Liver (tissue), 9 donors: ENCODE measurements around the gene NCF4. TPM values are rescaled to one million over a fixed set of nuclear protein-coding genes. Genes with fewer than 3 reads are reported as not detected.

Experiments
- DNase-seq: peaks from one replicate; pipeline ENCODE4 v3.0.0-alpha.2; 2017; ENCODE audit warnings: low spot score
- H3K27ac ChIP-seq, 2 donors: one replicate each; pipeline ENCODE4 v1.7.0; 2013; ENCODE audit warnings: inconsistent platforms in 2 of 2, low read length in 2 of 2, control low read depth in 1 of 2, low read depth in 1 of 2, mild to moderate bottlenecking in 1 of 2
- H3K27me3 ChIP-seq, 4 donors: one replicate each; pipeline versions ENCODE4 v1.6.1 to v1.7.0; 2013; ENCODE audit warnings: low read length in 3 of 4, inconsistent platforms in 1 of 4, mild to moderate bottlenecking in 1 of 4, moderate library complexity in 1 of 4; ENCODE audit not compliant: control insufficient read depth in 4 of 4, insufficient read depth in 4 of 4
- H3K36me3 ChIP-seq, 4 donors: one replicate each; pipeline versions ENCODE4 v1.6.1 to v1.7.0; 2013; ENCODE audit warnings: low read length in 3 of 4, mild to moderate bottlenecking in 3 of 4, low read depth in 1 of 4, moderate library complexity in 1 of 4; ENCODE audit not compliant: control insufficient read depth in 4 of 4, insufficient read depth in 3 of 4
- H3K4me1 ChIP-seq, 4 donors: one replicate each; pipeline versions ENCODE4 v1.6.1 to v1.7.0; 2013; ENCODE audit warnings: low read length in 3 of 4, mild to moderate bottlenecking in 3 of 4, moderate library complexity in 1 of 4; ENCODE audit not compliant: control insufficient read depth in 4 of 4, insufficient read depth in 4 of 4
- H3K4me3 ChIP-seq, 3 donors: one replicate each; pipeline versions ENCODE4 v1.6.1 to v1.7.0; 2013; ENCODE audit warnings: low read length in 3 of 3, control low read depth in 1 of 3, low read depth in 1 of 3, mild to moderate bottlenecking in 1 of 3
- H3K9ac ChIP-seq, 2 donors: one replicate each; pipeline ENCODE4 v1.7.0; 2013; ENCODE audit warnings: low read length in 2 of 2, mild to moderate bottlenecking in 2 of 2, moderate library complexity in 2 of 2, control low read depth in 1 of 2, low read depth in 1 of 2
- H3K9me3 ChIP-seq, 4 donors: one replicate each; pipeline versions ENCODE4 v1.6.1 to v1.7.0; 2013; ENCODE audit warnings: low read length in 3 of 4; ENCODE audit not compliant: control insufficient read depth in 4 of 4
- CTCF ChIP-seq: fragments of 150-350 bp; IDR thresholded peaks from 2 replicates; pipeline ENCODE4 v1.5.1; 2017; ENCODE audit warnings: improper control_type of control experiment, low read depth, low read length; ENCODE audit not compliant: missing input control
- EGR1 ChIP-seq, 2 donors: IDR thresholded peaks; 2 replicates each; pipeline ENCODE4 v1.6.1; 2016 to 2018; ENCODE audit warnings: antibody characterized with exemption in 2 of 2, low read depth in 2 of 2
- FOXA1 ChIP-seq: IDR thresholded peaks from 2 replicates; pipeline ENCODE4 v1.6.1; 2016; ENCODE audit warnings: antibody characterized with exemption
- FOXA2 ChIP-seq: IDR thresholded peaks from 2 replicates; pipeline ENCODE4 v1.6.1; 2016; ENCODE audit warnings: antibody characterized with exemption
- GABPA ChIP-seq, 2 donors: IDR thresholded peaks in 1 of 2; conservative IDR thresholded peaks in 1 of 2; 2 replicates each; pipeline ENCODE4 v1.6.1; 2016; ENCODE audit warnings: antibody characterized with exemption in 2 of 2, mild to moderate bottlenecking in 1 of 2, moderate library complexity in 1 of 2
- HNF4A ChIP-seq, 2 donors: conservative IDR thresholded peaks; 2 replicates each; pipeline ENCODE4 v1.6.1; 2016; ENCODE audit warnings: antibody characterized with exemption in 2 of 2, mild to moderate bottlenecking in 2 of 2
- HNF4G ChIP-seq: IDR thresholded peaks from 2 replicates; pipeline ENCODE4 v1.6.1; 2016; ENCODE audit warnings: antibody characterized with exemption
- JUND ChIP-seq, 2 donors: IDR thresholded peaks; 2 replicates each; pipeline ENCODE4 v1.6.1; 2016; ENCODE audit warnings: antibody characterized with exemption in 2 of 2
- MAX ChIP-seq: IDR thresholded peaks from 2 replicates; pipeline ENCODE4 v1.6.1; 2016; ENCODE audit warnings: antibody characterized with exemption
- NR2F2 ChIP-seq: IDR thresholded peaks from 2 replicates; pipeline ENCODE4 v1.6.1; 2016; ENCODE audit warnings: antibody characterized with exemption
- RAD21 ChIP-seq, 2 donors: IDR thresholded peaks; 2 replicates each; pipeline ENCODE4 v1.6.1; 2016; ENCODE audit warnings: antibody characterized with exemption in 2 of 2, mild to moderate bottlenecking in 2 of 2
- REST ChIP-seq: IDR thresholded peaks from 2 replicates; pipeline ENCODE4 v1.6.1; 2016; ENCODE audit warnings: antibody characterized with exemption, mild to moderate bottlenecking
- RXRA ChIP-seq, 2 donors: IDR thresholded peaks; 2 replicates each; pipeline ENCODE4 v1.6.1; 2017 to 2018; ENCODE audit warnings: antibody characterized with exemption in 2 of 2, mild to moderate bottlenecking in 1 of 2
- SP1 ChIP-seq: IDR thresholded peaks from 2 replicates; pipeline ENCODE4 v1.6.1; 2018; ENCODE audit warnings: antibody characterized with exemption, mild to moderate bottlenecking
- TAF1 ChIP-seq: conservative IDR thresholded peaks from 2 replicates; pipeline ENCODE4 v1.6.1; 2016; ENCODE audit warnings: antibody characterized with exemption, mild to moderate bottlenecking
- YY1 ChIP-seq: IDR thresholded peaks from 2 replicates; pipeline ENCODE4 v1.6.1; 2016; ENCODE audit warnings: antibody characterized with exemption, mild to moderate bottlenecking
- ZBTB33 ChIP-seq: IDR thresholded peaks from 2 replicates; pipeline ENCODE4 v1.6.1; 2016; ENCODE audit warnings: antibody characterized with exemption
- WGBS: extraction: QIAGEN DNeasy Blood & Tissue Kit; methylation state at CpG from one replicate; pipeline ENCODE4 v1.1.7; 2013; 5-methylcytosine and 5-hydroxymethylcytosine counted together
- polyA plus RNA-seq, 2 donors: library from polyadenylated mRNA; stranded (reverse) in 1 of 2; unstranded in 1 of 2; fragments of 200-250 nt in 1 of 2; fragments of >200 nt in 1 of 2; fragmentation: Nextera tagmentation in 1 of 2; extraction: Ambion mirVana in 1 of 2; gene quantifications; one replicate each; pipeline versions ENCODE4 v1.2.1 to v1.2.3, GENCODE V29; 2013 to 2015
- total RNA-seq, 2 donors: library from RNA; depleted of rRNA; stranded (reverse); fragments of >200 nt; gene quantifications; one replicate each; pipeline ENCODE4 v1.2.3, GENCODE V29; 2014
- donor health status: healthy.
- donor health status: healthy.
- donor health status: healthy.
- donor health status: healthy.
- donor health status: healthy.

NCF4 gene
- total and polyA plus RNA-seq, 4 donors: 3.9 to 14.3 (median 5.4) TPM

DNA sequence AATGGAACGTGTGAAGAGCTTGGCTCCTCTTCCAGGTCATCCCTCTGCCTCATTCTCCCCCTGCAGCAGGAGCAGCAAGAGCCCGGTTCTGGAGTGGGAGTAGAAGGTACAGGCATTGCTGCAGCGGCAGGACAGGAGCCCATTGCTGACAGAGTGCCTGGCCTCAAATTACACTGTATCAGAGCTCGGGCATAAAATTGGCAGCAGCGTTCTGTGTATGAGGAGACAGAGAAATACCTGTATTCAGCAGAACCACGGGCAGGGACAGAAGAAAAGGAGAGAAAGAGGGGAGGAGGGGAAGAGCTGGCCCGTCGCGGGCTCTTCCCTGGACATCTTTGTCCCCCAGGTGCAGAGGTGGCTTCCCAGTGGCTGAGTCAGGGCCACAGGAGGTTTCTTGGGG is 2.6 kb upstream of the NCF4 start:
- peaks cover 0 to 8% (median 0%) of the 10 kb centered on the region in 4 donors for H3K4me1 ChIP-seq
- H3K9me3 ChIP-seq: no peaks in the 10 kb centered on the region
- 66% methylated on average over 9 of the region's 9 CpGs for WGBS
- H3K27me3 ChIP-seq: no peaks in the 10 kb centered on the region
- no peak for DNase-seq
- no peak overlapping the region for H3K9ac ChIP-seq
- H3K4me3 ChIP-seq: no peak overlapping the region
- no peaks in the 10 kb centered on the region for H3K36me3 ChIP-seq
- no peak overlapping the region for H3K27ac ChIP-seq
- TF ChIP-seq RAD21 (IDR thresholded peaks at IDR 0.05) (no peak), MAX (no peak), HNF4A (conservative IDR thresholded peaks at IDR 0.05) (no peak), EGR1 (IDR thresholded peaks at IDR 0.05; ENCODE audit: low read depth in 2 of 2) (no peak), HNF4G (no peak), NR2F2 (no peak), TAF1 (no peak), REST (no peak), ZBTB33 (no peak), JUND (IDR thresholded peaks at IDR 0.05) (no peak), RXRA (IDR thresholded peaks at IDR 0.05) (no peak), SP1 (no peak), GABPA (IDR thresholded peaks at IDR 0.05 in 1 of 2, conservative IDR thresholded peaks at IDR 0.05 in 1 of 2) (no peak), FOXA2 (no peak), CTCF (no peak), FOXA1 (no peak)

- H3K4me3 ChIP-seq: no peak overlapping the region
- DNase-seq: no peak
- 86% methylated on average over 2 of the region's 2 CpGs for WGBS
- no peaks in the 10 kb centered on the region for H3K36me3 ChIP-seq
- H3K9ac ChIP-seq: no peak overlapping the region
- H3K27ac ChIP-seq: no peak overlapping the region
- no peaks in the 10 kb centered on the region for H3K9me3 ChIP-seq
- H3K4me1 ChIP-seq: peaks cover 0 to 8% (median 0%) of the 10 kb centered on the region in 4 donors
- no peaks in the 10 kb centered on the region for H3K27me3 ChIP-seq
- TF ChIP-seq RAD21 (IDR thresholded peaks at IDR 0.05): no peak
- no peak for TF ChIP-seq RXRA (IDR thresholded peaks at IDR 0.05)
- TF ChIP-seq FOXA1: no peak
- no peak for TF ChIP-seq MAX
- no peak for TF ChIP-seq TAF1
- TF ChIP-seq FOXA2: no peak
- no peak for TF ChIP-seq YY1
- TF ChIP-seq REST: no peak
- TF ChIP-seq ZBTB33: no peak
Measured at GRCh38 chr22:36858966-36859365, 1.8 kb upstream of the NCF4 start.
